Upper lobe of right lung (tissue), 1 donor: Measurements from ENCODE around the gene ADGRL3. TPM values are rescaled to one million over a fixed set of nuclear protein-coding genes. Genes with fewer than 3 reads are reported as not detected.

ENCODE experiments used
- ATAC-seq: fragments of 200-7000 bp; cut with Tn5 transposase; one replicate; pipeline ENCODE4 v1.9.1; 2020; ENCODE audit warnings: mild to moderate bottlenecking, moderate library complexity
- DNase-seq: peaks from one replicate; pipeline ENCODE4 v3.0.0-alpha.2; 2020
- H3K27ac ChIP-seq: fragments of 200-600 bp; one replicate; pipeline ENCODE4 v1.8.0; 2022
- H3K27me3 ChIP-seq: fragments of 200-600 bp; one replicate; pipeline ENCODE4 v1.8.0; 2022; ENCODE audit warnings: mild to moderate bottlenecking
- H3K36me3 ChIP-seq: fragments of 200-600 bp; one replicate; pipeline ENCODE4 v1.8.0; 2022
- H3K4me1 ChIP-seq: fragments of 200-600 bp; one replicate; pipeline ENCODE4 v1.8.0; 2022
- H3K4me3 ChIP-seq: fragments of 200-600 bp; one replicate; pipeline ENCODE4 v1.8.0; 2022; ENCODE audit warnings: mild to moderate bottlenecking
- H3K9me3 ChIP-seq: fragments of 200-600 bp; one replicate; pipeline ENCODE4 v1.8.0; 2022
- CTCF ChIP-seq: fragments of 200-600 bp; IDR thresholded peaks from one replicate; pipeline ENCODE4 v1.8.0; 2022; ENCODE audit warnings: antibody characterized with exemption
- intact Hi-C: fragments of 100-400 bp; cut with DNase I; formaldehyde crosslinking; loops from one replicate; pipeline ENCODE4 v1.11.0; 2022
- total RNA-seq: library from RNA; stranded (reverse); fragmentation: NEBNext Ultra II Directional; extraction: Animal tissue kit (Norgen Biotek cat#: 25700); gene quantifications from one replicate; pipeline ENCODE4 v1.2.1, GENCODE V29; 2021
- donor health status: DM: no; HTN: yes; CAD: no; lungs with severe emphysema.

The ADGRL3 gene
- total RNA-seq, 1 donor from 2014 or later: 4.0 TPM

GRCh38 chr4:61996943-61997342, 796.8 kb downstream of the ADGRL3 start:
- intact Hi-C loops: no loop called here
- ATAC-seq: no peak
- DNase-seq: no peak
- Histone ChIP-seq H3K36me3 (no peaks in the 10 kb centered on the region), H3K4me3 (no peak overlapping the region), H3K27ac (no peak overlapping the region), H3K27me3 (no peaks in the 10 kb centered on the region), H3K9me3 (no peaks in the 10 kb centered on the region), H3K4me1 (no peaks in the 10 kb centered on the region)
- TF ChIP-seq CTCF: no peak

- TF ChIP-seq CTCF: no peak
- ATAC-seq (no peak), DNase-seq (no peak)
- no peaks in the 10 kb centered on the region for H3K36me3 ChIP-seq
- H3K27me3 ChIP-seq: no peaks in the 10 kb centered on the region
- no peaks in the 10 kb centered on the region for H3K9me3 ChIP-seq
- no peak overlapping the region for H3K27ac ChIP-seq
- H3K4me3 ChIP-seq: no peak overlapping the region
- H3K4me1 ChIP-seq: no peaks in the 10 kb centered on the region
- intact Hi-C loops: no loop called here
These were observed 797.7 kb downstream of the ADGRL3 start for GRCh38 chr4:61997831-61998230.

- no peak for TF ChIP-seq CTCF
- H3K27ac ChIP-seq: no peak overlapping the region
- no peak for DNase-seq
- H3K36me3 ChIP-seq: no peaks in the 10 kb centered on the region
- no peak overlapping the region for H3K4me3 ChIP-seq
- no peaks in the 10 kb centered on the region for H3K27me3 ChIP-seq
- no peak for ATAC-seq
- intact Hi-C loops: no loop called here
- no peaks in the 10 kb centered on the region for H3K9me3 ChIP-seq
- H3K4me1 ChIP-seq: no peaks in the 10 kb centered on the region
These were observed 803.6 kb downstream of the ADGRL3 start for GRCh38 chr4:62003695-62004094.

GRCh38 chr4:62004881-62005280, 804.8 kb downstream of the ADGRL3 start:
- no peak overlapping the region for H3K4me3 ChIP-seq
- no peaks in the 10 kb centered on the region for H3K36me3 ChIP-seq
- intact Hi-C loops: no loop called here
- no peak for ATAC-seq
- no peaks in the 10 kb centered on the region for H3K9me3 ChIP-seq
- H3K27ac ChIP-seq: no peak overlapping the region
- no peaks in the 10 kb centered on the region for H3K4me1 ChIP-seq
- TF ChIP-seq CTCF: no peak
- DNase-seq: no peak
- H3K27me3 ChIP-seq: no peaks in the 10 kb centered on the region

- H3K36me3 ChIP-seq: no peaks in the 10 kb centered on the region
- H3K4me3 ChIP-seq: no peak overlapping the region
- TF ChIP-seq CTCF: no peak
- H3K9me3 ChIP-seq: no peaks in the 10 kb centered on the region
- H3K27ac ChIP-seq: no peak overlapping the region
- no peak for DNase-seq
- no peaks in the 10 kb centered on the region for H3K27me3 ChIP-seq
- H3K4me1 ChIP-seq: no peaks in the 10 kb centered on the region
- no peak for ATAC-seq
- intact Hi-C loops: no loop called here
These were observed 806.0 kb downstream of the ADGRL3 start for GRCh38 chr4:62006108-62006507.

GRCh38 chr4:62015043-62015739, 815.1 kb downstream of the ADGRL3 start:
- intact Hi-C loops: no loop called here
- Histone ChIP-seq H3K4me1 (no peaks in the 10 kb centered on the region), H3K27ac (no peak overlapping the region), H3K9me3 (no peaks in the 10 kb centered on the region), H3K4me3 (no peak overlapping the region), H3K36me3 (no peaks in the 10 kb centered on the region), H3K27me3 (no peaks in the 10 kb centered on the region)
- no peak for TF ChIP-seq CTCF
- ATAC-seq (no peak), DNase-seq (no peak)
